A673 (cell line): Measurements from ENCODE around the gene HK1.

Experiments
- CTCF ChIP-seq: fragments of 300-800, 200-600 bp; sonication (generic); conservative IDR thresholded peaks from 2 replicates; pipeline ENCODE4 v1.5.1; 2017; ENCODE audit warnings: low read depth, mild to moderate bottlenecking, antibody characterized with exemption, low read length, moderate library complexity, mixed read lengths
- EZH2 ChIP-seq: fragments of 200-600 bp; sonication (generic); IDR thresholded peaks from 2 replicates; pipeline ENCODE4 v1.6.1; 2017; ENCODE audit warnings: borderline replicate concordance, low read depth, mild to moderate bottlenecking, mixed read lengths, antibody characterized with exemption, low read length; ENCODE audit not compliant: poor library complexity, severe bottlenecking

GRCh38 chr10:69340695-69341094, 62.4 kb downstream of the HK1 start:
- TF ChIP-seq CTCF, result no peak
- TF ChIP-seq EZH2, result no peak
